Medulla oblongata (tissue), 1 donor: ENCODE results near the gene TSHZ1.
"Not testable (repeated sequence)": the region's sequence is repeated elsewhere in the genome, so short reads cannot be mapped to it uniquely, and the experiment has no call there.

Experiments
- DNase-seq: peaks from one replicate; pipeline ENCODE4 v3.0.0-alpha.2; 2015; ENCODE audit errors: extremely low spot score

Gene TSHZ1

GRCh38 chr18:75307530-75307929 lies 96.9 kb downstream of the TSHZ1 start:
- no peak for DNase-seq

GRCh38 chr18:75309564-75309963 lies 99.0 kb downstream of the TSHZ1 start:
- DNase-seq: no peak

GRCh38 chr18:75314117-75314516 lies 103.5 kb downstream of the TSHZ1 start:
- DNase-seq: no peak

- no peak for DNase-seq
These were observed 104.0 kb downstream of the TSHZ1 start for GRCh38 chr18:75314606-75315005.

GRCh38 chr18:75316223-75316622 lies 105.6 kb downstream of the TSHZ1 start:
- no peak for DNase-seq

GRCh38 chr18:75316826-75317225 lies 106.2 kb downstream of the TSHZ1 start:
- DNase-seq: no peak

- DNase-seq: no peak
These were observed 106.7 kb downstream of the TSHZ1 start for GRCh38 chr18:75317300-75317699.

- DNase-seq: no peak
These were observed 107.1 kb downstream of the TSHZ1 start for GRCh38 chr18:75317703-75318102.

- no peak for DNase-seq
These were observed 109.3 kb downstream of the TSHZ1 start for GRCh38 chr18:75319905-75320304.

- DNase-seq: no peak
These were observed 109.9 kb downstream of the TSHZ1 start for GRCh38 chr18:75320506-75320905.

GRCh38 chr18:75321431-75321830 lies 110.8 kb downstream of the TSHZ1 start:
- no peak for DNase-seq

GRCh38 chr18:75322206-75322605 lies 111.6 kb downstream of the TSHZ1 start:
- no peak for DNase-seq

GRCh38 chr18:75323821-75324585 lies 113.4 kb downstream of the TSHZ1 start:
- DNase-seq: no peak

GRCh38 chr18:75324686-75325257 lies 114.2 kb downstream of the TSHZ1 start:
- DNase-seq: no peak

- not testable (repeated sequence) for DNase-seq
These were observed 119.2 kb downstream of the TSHZ1 start for GRCh38 chr18:75329753-75330152.

GRCh38 chr18:75330308-75330707 lies 119.7 kb downstream of the TSHZ1 start:
- no peak for DNase-seq

- DNase-seq: no peak
These were observed 124.3 kb downstream of the TSHZ1 start for GRCh38 chr18:75334869-75335268.

GRCh38 chr18:75335511-75335910 lies 124.9 kb downstream of the TSHZ1 start:
- no peak for DNase-seq

GRCh38 chr18:75336767-75337166 lies 126.2 kb downstream of the TSHZ1 start:
- DNase-seq: no peak

- no peak for DNase-seq
These were observed 126.8 kb downstream of the TSHZ1 start for GRCh38 chr18:75337348-75337747.

GRCh38 chr18:75338631-75339030 lies 128.0 kb downstream of the TSHZ1 start:
- no peak for DNase-seq
